Measurements from ENCODE around the gene TLE1. TPM values are rescaled to one million over a fixed set of nuclear protein-coding genes. Genes with fewer than 3 reads are reported as not detected.
A peak's percentile ranks its signal among the peaks of the same experiment; 100 is the strongest.

The TLE1 gene
- total RNA-seq, 1 donor from 2014 or later: 79.4 TPM

- H3K27me3 Mint-ChIP-seq (ENCODE audit: unreplicated experiment): no peaks in the 10 kb centered on the region
- H3K4me1 Mint-ChIP-seq (ENCODE audit: unreplicated experiment): peaks cover 15% of the 10 kb centered on the region
- H3K4me3 Mint-ChIP-seq (ENCODE audit: unreplicated experiment): no peak overlapping the region
- DNase-seq (ENCODE audit: low spot score): no peak
- H3K36me3 Mint-ChIP-seq (ENCODE audit: low read depth, unreplicated experiment): peaks cover 32% of the 10 kb centered on the region
- no peaks in the 10 kb centered on the region for H3K9me3 Mint-ChIP-seq (ENCODE audit: unreplicated experiment)
- H3K27ac Mint-ChIP-seq (ENCODE audit: unreplicated experiment): no peak overlapping the region
- no peak for TF ChIP-seq CTCF (IDR thresholded peaks at IDR 0.05; ENCODE audit: unreplicated experiment)
Measured at GRCh38 chr9:81653240-81653639, 36.1 kb downstream of the TLE1 start.

GRCh38 chr9:81652058-81652687 lies 37.2 kb downstream of the TLE1 start:
- no peak overlapping the region for H3K27ac Mint-ChIP-seq (ENCODE audit: unreplicated experiment)
- H3K4me3 Mint-ChIP-seq (ENCODE audit: unreplicated experiment): no peak overlapping the region
- DNase-seq (ENCODE audit: low spot score): no peak

GRCh38 chr9:81650586-81651515 lies 38.5 kb downstream of the TLE1 start:
- DNase-seq (ENCODE audit: low spot score): no peak
- Mint-ChIP-seq H3K4me1 (ENCODE audit: unreplicated experiment) (peaks cover 9% of the 10 kb centered on the region), H3K36me3 (ENCODE audit: low read depth, unreplicated experiment) (peaks cover 36% of the 10 kb centered on the region), H3K4me3 (ENCODE audit: unreplicated experiment) (no peak overlapping the region), H3K9me3 (ENCODE audit: unreplicated experiment) (no peaks in the 10 kb centered on the region), H3K27ac (ENCODE audit: unreplicated experiment) (no peak overlapping the region), H3K27me3 (ENCODE audit: unreplicated experiment) (no peaks in the 10 kb centered on the region)
- no peak for TF ChIP-seq CTCF (IDR thresholded peaks at IDR 0.05; ENCODE audit: unreplicated experiment)

More at GRCh38 chr9:81652058-81652687, 37.2 kb downstream of the TLE1 start:
- Mint-ChIP-seq H3K27me3 (ENCODE audit: unreplicated experiment) (no peaks in the 10 kb centered on the region), H3K36me3 (ENCODE audit: low read depth, unreplicated experiment) (peaks cover 35% of the 10 kb centered on the region), H3K4me1 (ENCODE audit: unreplicated experiment) (peaks cover 15% of the 10 kb centered on the region), H3K9me3 (ENCODE audit: unreplicated experiment) (no peaks in the 10 kb centered on the region)
- TF ChIP-seq CTCF (IDR thresholded peaks at IDR 0.05; ENCODE audit: unreplicated experiment): no peak

- TF ChIP-seq CTCF (IDR thresholded peaks at IDR 0.05; ENCODE audit: unreplicated experiment): no peak
- Mint-ChIP-seq H3K27me3 (ENCODE audit: unreplicated experiment) (no peaks in the 10 kb centered on the region), H3K27ac (ENCODE audit: unreplicated experiment) (no peak overlapping the region), H3K4me1 (ENCODE audit: unreplicated experiment) (peaks cover 6% of the 10 kb centered on the region), H3K9me3 (ENCODE audit: unreplicated experiment) (no peaks in the 10 kb centered on the region), H3K36me3 (ENCODE audit: low read depth, unreplicated experiment) (peaks cover 36% of the 10 kb centered on the region), H3K4me3 (ENCODE audit: unreplicated experiment) (peak overlapping the region; percentile 34)
- no peak for DNase-seq (ENCODE audit: low spot score)
Measured at GRCh38 chr9:81649475-81650240, 39.7 kb downstream of the TLE1 start.

Measured in endothelial cell (in vitro differentiated cells).